Fibroblast of mammary gland (primary cell): ENCODE results near the gene PCDHB4.
A peak's percentile ranks its signal among the peaks of the same experiment; 100 is the strongest.
"Not testable (repeated sequence)": the region's sequence is repeated elsewhere in the genome, so short reads cannot be mapped to it uniquely, and the experiment has no call there.

Experiments used
- DNase-seq: peaks from one replicate; pipeline ENCODE4 v3.0.0-alpha.2; 2010; ENCODE audit warnings: low read depth
- H3K4me3 ChIP-seq: 2 replicates; pipeline ENCODE4 v1.5.1; 2011; ENCODE audit warnings: low read depth, mild to moderate bottlenecking, low read length, moderate library complexity; ENCODE audit not compliant: control insufficient read depth
- TF ChIP-seq, protein P1 (sequence below): conservative IDR thresholded peaks from 2 replicates; pipeline ENCODE4 v1.5.1; 2011; ENCODE audit warnings: low read depth, low read length, inconsistent platforms; ENCODE audit not compliant: control insufficient read depth, insufficient read depth

PCDHB4 gene

DNA sequence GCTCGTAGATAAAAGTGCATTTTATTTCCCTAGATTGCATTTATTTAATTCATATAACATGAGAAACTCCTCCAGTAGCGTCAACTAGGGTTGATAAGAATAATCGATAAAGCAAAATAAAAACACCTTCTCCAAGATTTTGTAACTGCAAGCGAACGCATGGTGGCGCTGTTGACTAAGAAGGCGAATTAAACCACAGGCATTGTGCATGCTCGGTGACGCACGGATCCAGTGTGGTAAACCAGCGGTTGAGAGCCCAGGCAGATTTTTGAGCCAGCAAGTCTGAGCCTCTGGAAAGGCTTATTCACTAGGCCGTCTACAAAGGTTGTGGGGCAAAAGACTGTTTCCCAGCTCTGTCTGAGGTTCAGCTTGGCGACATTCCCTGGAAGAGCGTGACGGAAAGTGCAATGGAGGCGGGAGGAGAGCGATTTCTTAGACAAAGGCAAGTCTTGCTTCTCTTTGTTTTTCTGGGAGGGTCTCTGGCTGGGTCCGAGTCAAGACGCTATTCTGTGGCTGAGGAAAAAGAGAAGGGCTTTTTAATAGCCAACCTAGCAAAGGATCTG lies 21.3 kb upstream of the PCDHB4 start, which contains the start of gene PCDHB3:
Gene PCDHB3 (plus strand): TSS at position 231 of the 563 bp plus-strand sequence. CDS start 177 bp downstream, at position 408.
- H3K4me3 ChIP-seq, result no peak within 1 kb of the TSS
- TF ChIP-seq, protein P1, sequence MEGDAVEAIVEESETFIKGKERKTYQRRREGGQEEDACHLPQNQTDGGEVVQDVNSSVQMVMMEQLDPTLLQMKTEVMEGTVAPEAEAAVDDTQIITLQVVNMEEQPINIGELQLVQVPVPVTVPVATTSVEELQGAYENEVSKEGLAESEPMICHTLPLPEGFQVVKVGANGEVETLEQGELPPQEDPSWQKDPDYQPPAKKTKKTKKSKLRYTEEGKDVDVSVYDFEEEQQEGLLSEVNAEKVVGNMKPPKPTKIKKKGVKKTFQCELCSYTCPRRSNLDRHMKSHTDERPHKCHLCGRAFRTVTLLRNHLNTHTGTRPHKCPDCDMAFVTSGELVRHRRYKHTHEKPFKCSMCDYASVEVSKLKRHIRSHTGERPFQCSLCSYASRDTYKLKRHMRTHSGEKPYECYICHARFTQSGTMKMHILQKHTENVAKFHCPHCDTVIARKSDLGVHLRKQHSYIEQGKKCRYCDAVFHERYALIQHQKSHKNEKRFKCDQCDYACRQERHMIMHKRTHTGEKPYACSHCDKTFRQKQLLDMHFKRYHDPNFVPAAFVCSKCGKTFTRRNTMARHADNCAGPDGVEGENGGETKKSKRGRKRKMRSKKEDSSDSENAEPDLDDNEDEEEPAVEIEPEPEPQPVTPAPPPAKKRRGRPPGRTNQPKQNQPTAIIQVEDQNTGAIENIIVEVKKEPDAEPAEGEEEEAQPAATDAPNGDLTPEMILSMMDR, result peak; percentile 37
- DNase-seq, result peak; percentile 60

DNA sequence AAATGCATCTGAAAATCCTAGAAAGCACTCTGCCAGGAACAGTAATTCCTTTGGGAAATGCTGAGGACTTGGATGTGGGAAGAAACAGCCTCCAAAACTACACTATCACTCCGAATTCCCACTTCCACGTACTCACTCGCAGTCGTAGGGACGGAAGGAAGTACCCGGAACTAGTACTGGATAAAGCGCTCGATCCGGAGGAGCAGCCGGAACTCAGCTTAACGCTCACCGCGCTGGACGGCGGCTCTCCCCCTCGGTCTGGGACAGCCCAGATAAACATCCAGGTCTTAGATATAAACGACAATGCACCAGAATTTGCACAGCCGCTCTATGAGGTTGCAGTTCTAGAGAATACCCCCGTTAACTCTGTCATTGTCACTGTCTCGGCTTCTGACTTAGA lies 20.6 kb upstream of the PCDHB4 start:
- TF ChIP-seq, protein P1, result no peak
- H3K4me3 ChIP-seq, result no peak overlapping the region
- no peak for DNase-seq

DNA sequence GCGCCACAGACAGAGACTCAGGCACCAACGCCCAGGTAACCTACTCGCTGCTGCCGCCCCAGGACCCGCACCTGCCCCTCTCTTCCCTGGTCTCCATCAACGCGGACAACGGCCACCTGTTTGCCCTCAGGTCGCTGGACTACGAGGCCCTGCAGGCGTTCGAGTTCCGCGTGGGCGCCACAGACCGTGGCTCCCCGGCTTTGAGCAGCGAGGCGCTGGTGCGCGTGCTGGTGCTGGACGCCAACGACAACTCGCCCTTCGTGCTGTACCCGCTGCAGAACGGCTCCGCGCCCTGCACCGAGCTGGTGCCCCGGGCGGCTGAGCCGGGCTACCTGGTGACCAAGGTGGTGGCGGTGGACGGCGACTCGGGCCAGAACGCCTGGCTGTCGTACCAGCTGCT lies 19.5 kb upstream of the PCDHB4 start:
- H3K4me3 ChIP-seq, DNase-seq: not testable (repeated sequence)

DNA sequence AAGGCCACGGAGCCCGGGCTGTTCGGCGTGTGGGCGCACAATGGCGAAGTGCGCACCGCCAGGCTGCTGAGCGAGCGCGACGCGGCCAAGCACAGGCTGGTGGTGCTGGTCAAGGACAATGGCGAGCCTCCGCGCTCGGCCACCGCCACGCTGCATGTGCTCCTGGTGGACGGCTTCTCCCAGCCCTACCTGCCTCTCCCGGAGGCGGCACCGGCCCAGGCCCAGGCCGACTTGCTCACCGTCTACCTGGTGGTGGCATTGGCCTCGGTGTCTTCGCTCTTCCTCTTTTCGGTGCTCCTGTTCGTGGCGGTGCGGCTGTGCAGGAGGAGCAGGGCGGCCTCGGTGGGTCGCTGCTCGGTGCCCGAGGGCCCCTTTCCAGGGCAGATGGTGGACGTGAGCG lies 19.1 kb upstream of the PCDHB4 start:
- not testable (repeated sequence) for H3K4me3 ChIP-seq, DNase-seq

DNA sequence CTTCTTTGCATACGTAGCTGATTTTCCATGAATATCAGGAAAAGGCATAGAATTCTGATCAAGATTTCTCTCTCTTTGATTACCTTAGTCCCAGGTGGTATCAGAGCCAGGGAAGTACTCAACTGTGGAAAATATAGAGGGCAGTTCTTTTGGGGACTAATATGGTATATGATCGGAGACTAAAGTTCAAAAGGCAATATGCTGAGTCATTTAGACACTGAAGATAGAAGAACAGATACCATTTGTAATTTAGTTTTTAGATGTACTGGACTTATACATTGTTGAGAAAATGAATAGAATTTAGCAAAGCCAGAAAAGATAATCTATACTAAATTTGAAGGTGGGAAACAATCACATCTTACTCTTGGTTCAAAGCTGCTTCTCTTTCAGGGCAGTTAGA lies 16.3 kb upstream of the PCDHB4 start:
- DNase-seq, result no peak
- TF ChIP-seq, protein P1, result no peak

DNA sequence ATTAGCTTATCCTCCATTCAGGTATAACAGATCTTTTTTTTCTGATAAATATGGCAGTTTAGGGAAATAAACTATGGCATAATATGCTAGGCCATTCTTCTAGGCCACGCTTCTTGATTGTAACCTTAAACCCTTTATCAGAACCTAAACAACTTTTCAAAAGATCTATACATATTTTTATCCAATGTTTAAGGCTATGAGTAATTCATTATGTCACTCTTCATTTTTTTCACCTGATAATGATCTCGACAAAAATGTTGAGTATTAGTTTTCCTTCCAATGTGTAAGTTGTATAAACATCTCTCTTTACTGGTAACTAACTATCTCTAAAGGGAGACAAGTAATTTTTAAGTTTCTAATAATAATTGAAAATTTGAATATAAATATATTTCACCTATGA lies 2.4 kb upstream of the PCDHB4 start:
- H3K4me3 ChIP-seq, result no peak overlapping the region
- no peak for DNase-seq
- TF ChIP-seq, protein P1, result no peak

More for the DNA sequence above, 16.3 kb upstream of the PCDHB4 start:
- no peak overlapping the region for H3K4me3 ChIP-seq

DNA sequence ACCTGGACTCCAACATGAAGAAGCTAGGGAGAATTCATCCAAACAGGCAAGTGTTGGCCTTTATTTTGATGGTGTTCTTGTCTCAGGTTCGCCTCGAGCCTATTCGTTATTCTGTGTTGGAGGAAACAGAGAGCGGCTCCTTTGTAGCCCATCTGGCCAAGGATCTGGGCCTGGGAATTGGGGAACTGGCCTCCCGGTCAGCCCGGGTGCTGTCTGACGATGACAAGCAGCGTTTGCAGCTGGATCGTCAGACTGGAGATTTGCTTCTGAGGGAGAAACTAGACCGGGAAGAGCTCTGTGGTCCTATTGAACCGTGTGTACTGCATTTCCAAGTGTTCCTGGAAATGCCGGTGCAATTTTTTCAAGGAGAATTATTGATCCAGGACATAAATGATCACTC lies 367 bp downstream of the PCDHB4 start:
- TF ChIP-seq, protein P1, result no peak
- H3K4me3 ChIP-seq, result no peak overlapping the region
- no peak for DNase-seq

DNA sequence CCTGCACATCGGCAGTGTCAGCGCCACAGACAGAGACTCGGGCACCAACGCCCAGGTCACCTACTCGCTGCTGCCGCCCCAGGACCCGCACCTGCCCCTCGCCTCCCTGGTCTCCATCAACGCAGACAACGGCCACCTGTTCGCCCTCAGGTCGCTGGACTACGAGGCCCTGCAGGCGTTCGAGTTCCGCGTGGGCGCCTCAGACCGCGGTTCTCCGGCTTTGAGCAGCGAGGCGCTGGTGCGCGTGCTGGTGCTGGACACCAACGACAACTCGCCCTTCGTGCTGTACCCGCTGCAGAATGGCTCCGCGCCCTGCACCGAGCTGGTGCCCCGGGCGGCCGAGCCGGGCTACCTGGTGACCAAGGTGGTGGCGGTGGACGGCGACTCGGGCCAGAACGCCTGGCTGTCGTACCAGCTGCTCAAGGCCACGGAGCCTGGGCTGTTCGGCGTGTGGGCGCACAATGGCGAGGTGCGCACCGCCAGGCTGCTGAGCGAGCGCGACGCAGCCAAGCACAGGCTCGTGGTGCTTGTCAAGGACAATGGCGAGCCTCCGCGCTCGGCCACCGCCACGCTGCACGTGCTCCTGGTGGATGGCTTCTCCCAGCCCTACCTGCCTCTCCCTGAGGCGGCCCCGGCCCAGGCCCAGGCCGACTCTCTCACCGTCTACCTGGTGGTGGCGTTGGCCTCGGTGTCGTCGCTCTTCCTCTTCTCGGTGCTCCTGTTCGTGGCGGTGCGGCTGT lies 1.9 kb downstream of the PCDHB4 start:
- not testable (repeated sequence) for H3K4me3 ChIP-seq, DNase-seq
